ENCODE data around the gene PKN3. TPM values are rescaled to one million over a fixed set of nuclear protein-coding genes. Genes with fewer than 3 reads are reported as not detected.

PKN3 gene
- total RNA-seq, 1 experiment from 2014 or later: 1.1 TPM

DNA sequence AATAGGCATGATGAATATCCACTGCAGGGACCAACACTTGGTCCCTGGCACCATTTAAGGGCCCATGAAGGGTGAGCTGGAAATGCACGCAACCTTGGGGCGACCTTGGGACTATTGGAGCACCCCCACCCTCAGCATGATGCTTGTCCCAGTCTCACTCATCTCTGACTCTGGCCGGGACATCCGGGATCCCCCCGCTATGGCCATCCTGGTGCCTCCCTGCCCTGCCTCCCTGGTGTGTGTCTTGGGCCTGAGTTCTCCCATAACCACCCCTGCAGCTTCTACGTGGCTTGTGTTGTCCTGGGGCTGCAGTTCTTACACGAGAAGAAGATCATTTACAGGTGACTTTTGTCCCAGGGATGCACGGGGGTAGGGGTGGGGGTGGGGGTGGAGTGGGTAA, 15.7 kb downstream of the PKN3 start:
- POLR2A ChIA-PET: interaction anchor here (1.4 to 1.8 kb wide), 2 partner anchors 27 to 83 kb away, joined by 7 to 12 read pairs; no protein-coding TSS in a partner anchor
- Mint-ChIP-seq H3K27me3 (ENCODE audit: insufficient read depth, unreplicated experiment) (no peaks in the 10 kb centered on the region), H3K27ac (ENCODE audit: low read depth, unreplicated experiment) (no peak overlapping the region), H3K4me3 (ENCODE audit: unreplicated experiment) (no peak overlapping the region), H3K4me1 (ENCODE audit: insufficient read depth, unreplicated experiment) (peaks cover 20% of the 10 kb centered on the region), H3K36me3 (ENCODE audit: insufficient read depth, unreplicated experiment) (no peaks in the 10 kb centered on the region), H3K9me3 (ENCODE audit: unreplicated experiment) (no peaks in the 10 kb centered on the region)
- TF ChIP-seq, protein P1, sequence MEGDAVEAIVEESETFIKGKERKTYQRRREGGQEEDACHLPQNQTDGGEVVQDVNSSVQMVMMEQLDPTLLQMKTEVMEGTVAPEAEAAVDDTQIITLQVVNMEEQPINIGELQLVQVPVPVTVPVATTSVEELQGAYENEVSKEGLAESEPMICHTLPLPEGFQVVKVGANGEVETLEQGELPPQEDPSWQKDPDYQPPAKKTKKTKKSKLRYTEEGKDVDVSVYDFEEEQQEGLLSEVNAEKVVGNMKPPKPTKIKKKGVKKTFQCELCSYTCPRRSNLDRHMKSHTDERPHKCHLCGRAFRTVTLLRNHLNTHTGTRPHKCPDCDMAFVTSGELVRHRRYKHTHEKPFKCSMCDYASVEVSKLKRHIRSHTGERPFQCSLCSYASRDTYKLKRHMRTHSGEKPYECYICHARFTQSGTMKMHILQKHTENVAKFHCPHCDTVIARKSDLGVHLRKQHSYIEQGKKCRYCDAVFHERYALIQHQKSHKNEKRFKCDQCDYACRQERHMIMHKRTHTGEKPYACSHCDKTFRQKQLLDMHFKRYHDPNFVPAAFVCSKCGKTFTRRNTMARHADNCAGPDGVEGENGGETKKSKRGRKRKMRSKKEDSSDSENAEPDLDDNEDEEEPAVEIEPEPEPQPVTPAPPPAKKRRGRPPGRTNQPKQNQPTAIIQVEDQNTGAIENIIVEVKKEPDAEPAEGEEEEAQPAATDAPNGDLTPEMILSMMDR (IDR thresholded peaks at IDR 0.05; ENCODE audit: unreplicated experiment): no peak
- CTCF ChIA-PET: no interaction called here
- no TSS peak for BruUV-seq (replicated peaks)
- intact Hi-C loops (cut with micrococcal nuclease): no loop called here
- DNase-seq (ENCODE audit: unreplicated experiment): no peak

DNA sequence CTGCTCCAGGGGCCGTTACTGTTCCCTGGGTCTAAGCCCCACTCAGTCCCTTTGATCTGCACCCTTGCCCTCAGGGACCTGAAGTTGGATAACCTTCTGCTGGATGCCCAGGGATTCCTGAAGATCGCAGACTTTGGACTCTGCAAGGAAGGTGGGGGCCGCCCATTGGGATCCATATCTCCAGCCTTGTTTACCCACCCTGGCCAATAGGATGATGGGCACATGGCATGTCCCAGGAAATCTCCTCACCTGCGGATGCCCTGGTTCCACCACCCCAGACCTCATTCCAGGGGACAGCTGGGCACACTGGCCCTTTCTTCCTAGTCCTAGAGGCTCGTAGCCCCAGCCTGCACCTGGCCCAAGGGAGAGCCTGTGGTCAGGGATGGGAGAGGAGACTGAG, 16.2 kb downstream of the PKN3 start:
- no peak overlapping the region for H3K27ac Mint-ChIP-seq (ENCODE audit: low read depth, unreplicated experiment)
- peaks cover 24% of the 10 kb centered on the region for H3K4me1 Mint-ChIP-seq (ENCODE audit: insufficient read depth, unreplicated experiment)
- no peaks in the 10 kb centered on the region for H3K27me3 Mint-ChIP-seq (ENCODE audit: insufficient read depth, unreplicated experiment)
- TF ChIP-seq, protein P1 (IDR thresholded peaks at IDR 0.05; ENCODE audit: unreplicated experiment): no peak
- DNase-seq (ENCODE audit: unreplicated experiment): no peak
- ChIA-PET POLR2A (interaction anchor here (1.8 to 1.9 kb wide), 2 partner anchors 34 to 83 kb away, joined by 12 read pairs; no protein-coding TSS in a partner anchor), CTCF (interaction anchor here (0.6 kb wide), 1 partner anchor 15 kb away, joined by 4 read pairs; no protein-coding TSS in a partner anchor)
- no peaks in the 10 kb centered on the region for H3K36me3 Mint-ChIP-seq (ENCODE audit: insufficient read depth, unreplicated experiment)
- H3K9me3 Mint-ChIP-seq (ENCODE audit: unreplicated experiment): no peaks in the 10 kb centered on the region
- intact Hi-C loops (cut with micrococcal nuclease): no loop called here
- BruUV-seq (replicated peaks): no TSS peak
- no peak overlapping the region for H3K4me3 Mint-ChIP-seq (ENCODE audit: unreplicated experiment)

DNA sequence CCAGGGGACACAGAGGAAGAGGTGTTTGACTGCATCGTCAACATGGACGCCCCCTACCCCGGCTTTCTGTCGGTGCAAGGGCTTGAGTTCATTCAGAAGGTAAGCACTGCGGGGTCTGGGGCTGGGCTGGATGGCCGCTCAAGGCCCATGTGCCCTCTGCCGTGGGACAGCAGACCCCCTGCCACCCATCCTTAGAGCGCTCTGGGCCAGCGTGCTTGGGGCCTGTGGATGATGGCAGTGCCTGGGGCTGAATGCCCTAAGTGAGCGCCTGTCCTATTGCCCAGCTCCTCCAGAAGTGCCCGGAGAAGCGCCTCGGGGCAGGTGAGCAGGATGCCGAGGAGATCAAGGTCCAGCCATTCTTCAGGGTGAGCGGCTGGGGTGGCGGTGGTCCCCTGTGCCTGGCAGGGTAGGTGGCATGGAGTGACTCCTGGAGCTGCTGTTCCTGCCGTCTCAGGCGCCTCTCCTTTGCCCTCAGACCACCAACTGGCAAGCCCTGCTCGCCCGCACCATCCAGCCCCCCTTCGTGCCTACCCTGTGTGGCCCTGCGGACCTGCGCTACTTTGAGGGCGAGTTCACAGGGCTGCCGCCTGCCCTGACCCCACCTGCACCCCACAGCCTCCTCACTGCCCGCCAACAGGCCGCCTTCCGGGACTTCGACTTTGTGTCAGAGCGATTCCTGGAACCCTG, 17.8 kb downstream of the PKN3 start:
- no peak for DNase-seq (ENCODE audit: unreplicated experiment)
- intact Hi-C loops (cut with micrococcal nuclease): no loop called here
- Mint-ChIP-seq H3K27me3 (ENCODE audit: insufficient read depth, unreplicated experiment) (no peaks in the 10 kb centered on the region), H3K4me3 (ENCODE audit: unreplicated experiment) (no peak overlapping the region), H3K9me3 (ENCODE audit: unreplicated experiment) (no peaks in the 10 kb centered on the region), H3K4me1 (ENCODE audit: insufficient read depth, unreplicated experiment) (peaks cover 35% of the 10 kb centered on the region), H3K36me3 (ENCODE audit: insufficient read depth, unreplicated experiment) (no peaks in the 10 kb centered on the region), H3K27ac (ENCODE audit: low read depth, unreplicated experiment) (peak overlapping the region; percentile 86)
- ChIA-PET CTCF (interaction anchor here (0.9 kb wide), 1 partner anchor 52 kb away, joined by 4 read pairs; no protein-coding TSS in a partner anchor), POLR2A (interaction anchor here (0.5 to 1.9 kb wide), 6 partner anchors 16 to 85 kb away, joined by 3 to 12 read pairs (median 5); partner anchors contain the start of gene ZER1)
- TF ChIP-seq, protein P1 (IDR thresholded peaks at IDR 0.05; ENCODE audit: unreplicated experiment): no peak
- no TSS peak for BruUV-seq (replicated peaks)

DNA sequence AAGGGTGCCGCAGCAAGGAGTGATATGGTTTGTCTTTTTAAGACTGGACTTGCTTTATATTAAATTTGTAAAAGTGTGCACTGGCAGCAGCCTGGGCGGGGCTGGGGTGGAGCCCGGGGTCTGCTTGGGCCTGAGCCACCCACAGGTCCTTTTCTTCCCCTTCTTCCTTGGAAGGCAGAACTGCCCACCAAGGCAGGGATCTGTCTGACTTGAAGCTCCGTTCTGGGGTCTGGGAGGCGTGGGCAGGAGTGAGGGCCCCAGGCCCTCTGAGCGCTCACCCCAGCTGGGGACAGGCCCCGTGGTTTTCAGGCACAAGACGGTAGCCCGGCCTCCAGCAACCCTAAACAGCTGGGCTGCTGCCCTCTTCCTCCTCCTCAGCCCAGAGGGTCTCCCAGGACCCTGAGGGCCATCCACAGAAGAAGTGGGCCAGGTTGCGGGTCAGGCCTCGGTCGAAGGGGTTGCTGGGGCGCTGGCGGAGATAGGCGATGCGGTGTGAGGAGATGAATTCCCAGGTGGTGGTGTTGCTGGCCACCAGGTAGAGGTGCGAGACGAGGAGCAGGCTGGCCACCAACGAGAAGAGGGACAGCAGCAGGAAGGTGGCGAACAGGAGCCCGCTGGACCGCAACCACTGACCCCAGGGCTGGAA, 18.7 kb downstream of the PKN3 start:
- BruUV-seq (replicated peaks): TSS peak; percentile 65
- no peak for DNase-seq (ENCODE audit: unreplicated experiment)
- Mint-ChIP-seq H3K27ac (ENCODE audit: low read depth, unreplicated experiment) (no peak overlapping the region), H3K4me1 (ENCODE audit: insufficient read depth, unreplicated experiment) (peaks cover 36% of the 10 kb centered on the region), H3K36me3 (ENCODE audit: insufficient read depth, unreplicated experiment) (no peaks in the 10 kb centered on the region), H3K9me3 (ENCODE audit: unreplicated experiment) (no peaks in the 10 kb centered on the region), H3K4me3 (ENCODE audit: unreplicated experiment) (no peak overlapping the region), H3K27me3 (ENCODE audit: insufficient read depth, unreplicated experiment) (no peaks in the 10 kb centered on the region)
- TF ChIP-seq, protein P1 (IDR thresholded peaks at IDR 0.05; ENCODE audit: unreplicated experiment): no peak
- intact Hi-C loops (cut with micrococcal nuclease): no loop called here
- ChIA-PET POLR2A (no interaction called here), CTCF (no interaction called here)

Data from MCF 10A (cell line).